Left ventricle myocardium superior (tissue), 1 donor: ENCODE data around the gene TOP1. TPM values are rescaled to one million over a fixed set of nuclear protein-coding genes. Genes with fewer than 3 reads are reported as not detected.

Experiments
- ATAC-seq: fragments of 200-7000 bp; cut with Tn5 transposase; one replicate; pipeline ENCODE4 v1.9.1; 2020; ENCODE audit warnings: mild to moderate bottlenecking, moderate library complexity
- DNase-seq: peaks from one replicate; pipeline ENCODE4 v3.0.0-alpha.2; 2020
- intact Hi-C: fragments of 100-400 bp; cut with micrococcal nuclease; formaldehyde crosslinking; loops from one replicate; pipeline ENCODE4 v1.11.0; 2022
- long read RNA-seq: library from polyadenylated mRNA; unstranded; transcript quantifications from one replicate; pipeline ENCODE4 v2.0.0, GENCODE V29; 2021
- total RNA-seq: library from RNA; stranded (reverse); fragmentation: NEBNext Ultra II Directional; extraction: Animal tissue kit (Norgen Biotek cat#: 25700); gene quantifications from one replicate; pipeline ENCODE4 v1.2.1, GENCODE V29; 2021
- donor health status: DM: no; HTN: yes; CAD: no; lungs with severe emphysema.

TOP1 gene
- total RNA-seq = 25.3 TPM
- long read RNA-seq, transcript TOP1-201 (21 exons, 3,738 nt) = major isoform, 7 of 17 reads
- long read RNA-seq, partial matches to known transcripts = 9 of 17 reads
- long read RNA-seq, other reads (novel, unspliced or antisense) = 1 of 17 reads

DNA sequence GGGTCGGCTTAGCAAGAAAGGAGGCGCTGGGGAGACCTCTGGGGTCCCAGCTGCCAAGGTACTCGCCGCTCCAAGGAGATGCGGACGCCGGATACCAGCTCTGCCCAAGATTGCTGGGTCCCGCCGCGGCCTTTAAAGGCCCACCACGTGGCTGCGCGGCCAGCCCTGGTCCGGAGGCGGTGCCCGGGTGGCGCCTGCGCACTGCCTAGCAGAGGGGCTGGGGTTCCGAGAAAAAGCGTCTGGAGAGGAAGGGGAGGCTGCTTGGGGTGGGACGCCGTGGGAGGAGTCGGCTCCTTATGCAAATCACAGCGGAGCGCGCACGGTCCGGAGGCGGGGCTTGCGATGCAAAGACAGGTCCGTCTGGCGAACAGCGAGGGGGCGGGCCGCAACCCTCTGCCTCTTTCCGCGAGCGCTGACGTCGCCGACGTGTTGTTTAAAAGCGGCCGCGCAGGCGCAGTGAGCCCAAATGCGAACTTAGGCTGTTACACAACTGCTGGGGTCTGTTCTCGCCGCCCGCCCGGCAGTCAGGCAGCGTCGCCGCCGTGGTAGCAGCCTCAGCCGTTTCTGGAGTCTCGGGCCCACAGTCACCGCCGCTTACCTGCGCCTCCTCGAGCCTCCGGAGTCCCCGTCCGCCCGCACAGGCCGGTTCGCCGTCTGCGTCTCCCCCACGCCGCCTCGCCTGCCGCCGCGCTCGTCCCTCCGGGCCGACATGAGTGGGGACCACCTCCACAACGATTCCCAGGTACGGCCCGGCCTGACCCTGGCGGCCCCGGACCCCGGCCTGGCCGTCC is at the start of gene TOP1:
Gene TOP1 (plus strand): TSS at position 464 of the 791 bp plus-strand sequence. CDS start 246 bp downstream, at position 710.
- intact Hi-C loops = no loop called here
- DNase-seq (peak; percentile 100), ATAC-seq (peak; percentile 98)

DNA sequence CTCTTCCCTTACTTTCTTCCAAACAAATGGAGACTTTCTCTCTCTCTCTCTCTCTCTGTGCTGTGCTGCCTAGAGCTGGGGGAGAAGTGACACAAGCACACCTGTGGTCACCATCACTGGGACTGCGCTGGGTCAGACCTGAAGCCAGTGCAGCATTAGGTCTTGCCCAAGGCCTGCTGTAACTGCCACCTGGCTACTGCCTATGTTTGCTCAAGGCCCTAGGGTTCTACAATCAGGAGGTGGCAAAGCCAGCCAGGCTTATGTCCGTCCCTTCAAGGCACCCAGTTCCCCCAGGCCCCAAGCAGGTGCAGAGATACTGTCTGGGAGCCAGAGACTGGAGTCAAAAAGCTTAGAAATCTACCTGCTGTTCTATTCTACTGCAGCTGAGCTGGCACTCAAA is 49.4 kb upstream of the TOP1 start:
- intact Hi-C loops = no loop called here
- DNase-seq = no peak
- no peak for ATAC-seq

DNA sequence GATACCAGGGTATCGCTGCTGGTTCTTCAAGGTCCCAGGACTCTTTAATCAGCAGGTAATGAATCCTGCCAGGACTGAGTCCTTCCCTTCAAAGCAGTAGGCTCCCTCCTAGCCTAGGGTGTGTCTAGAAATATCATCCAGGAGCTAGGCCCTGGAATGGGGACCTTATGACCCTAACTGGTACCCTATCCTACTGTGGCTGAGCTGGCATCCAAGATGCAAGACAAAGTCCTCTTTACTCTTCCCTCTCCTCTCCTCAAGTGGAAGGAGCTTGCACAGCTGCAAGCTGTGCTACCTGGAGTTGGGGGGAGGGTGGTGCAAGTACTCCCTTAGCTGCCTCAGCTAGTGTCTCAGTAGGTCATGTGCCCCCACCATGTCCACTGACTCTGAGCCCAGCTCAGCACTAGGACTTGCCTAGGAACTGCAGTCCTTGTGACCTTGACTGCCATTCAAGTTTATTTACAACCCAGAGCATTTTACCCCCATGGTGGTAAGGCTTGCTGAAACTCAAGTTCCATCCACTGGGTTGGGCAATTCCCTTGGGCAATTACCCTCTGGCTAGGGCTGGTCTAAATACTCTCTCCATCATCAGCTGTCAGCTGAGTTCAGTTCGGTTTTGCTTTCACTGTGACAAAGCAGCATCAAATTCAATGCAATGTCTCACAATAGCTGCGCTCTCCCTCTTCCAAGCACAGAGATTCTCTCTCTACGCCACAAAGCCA is 48.4 kb upstream of the TOP1 start:
- DNase-seq (no peak), ATAC-seq (no peak)
- intact Hi-C loops = no loop called here

DNA sequence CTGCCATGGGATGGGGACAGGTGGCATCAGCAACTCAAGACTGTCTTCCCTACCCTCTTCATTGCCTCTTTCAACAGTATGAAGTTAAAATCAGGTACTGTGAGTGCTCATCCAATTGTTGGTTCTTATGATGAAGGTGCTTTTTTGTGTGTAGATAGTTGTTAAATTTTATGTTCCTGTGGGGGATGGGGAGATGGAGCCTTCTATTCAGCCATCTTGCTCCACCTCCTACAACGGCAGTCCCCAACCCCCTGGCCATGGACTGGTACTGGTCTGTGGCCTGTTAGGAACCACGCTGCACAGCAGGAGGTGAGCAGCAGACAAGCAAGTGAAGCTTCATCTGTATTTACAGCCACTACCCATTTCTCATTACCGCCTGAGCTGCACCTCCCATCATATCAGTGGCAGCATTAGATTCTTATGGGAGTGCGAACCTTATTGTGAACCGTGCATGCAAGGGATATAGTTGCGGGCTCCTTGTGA is 47.8 kb upstream of the TOP1 start:
- DNase-seq (no peak), ATAC-seq (no peak)
- intact Hi-C loops = no loop called here

DNA sequence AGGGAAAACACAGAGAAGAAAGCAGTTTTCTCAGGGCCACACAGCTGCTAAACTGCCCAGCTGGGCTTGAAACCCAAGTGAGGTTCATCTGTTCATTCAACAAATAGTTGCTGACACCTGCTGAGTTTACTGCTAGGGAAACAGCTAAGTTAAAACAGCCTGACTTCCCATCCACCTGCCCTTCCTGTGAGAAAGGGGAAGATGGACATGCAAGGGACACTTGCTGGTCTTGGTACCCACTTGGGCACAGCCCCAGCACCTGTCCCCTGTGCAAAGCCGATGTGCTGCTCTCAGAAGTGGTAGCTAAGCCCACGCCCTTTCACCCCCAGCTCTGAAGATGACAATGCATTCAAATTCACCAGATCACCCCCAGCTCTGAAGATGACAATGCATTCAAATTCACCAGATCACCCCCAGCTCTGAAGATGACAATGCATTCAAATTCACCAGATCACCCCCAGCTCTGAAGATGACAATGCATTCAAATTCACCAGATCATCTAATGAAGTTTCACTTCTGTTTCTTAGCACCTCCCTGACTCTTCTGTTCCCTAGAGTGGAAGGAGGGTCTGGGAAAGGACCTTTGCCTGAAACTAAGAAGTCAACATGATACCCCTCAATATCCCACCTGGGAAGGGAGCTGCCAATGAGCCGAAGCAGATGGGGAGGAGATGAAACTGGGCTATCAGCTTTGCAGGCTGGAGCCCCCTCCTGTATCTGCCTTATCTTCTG is 46.0 kb upstream of the TOP1 start:
- no peak for DNase-seq
- intact Hi-C loops = no loop called here
- ATAC-seq = no peak

DNA sequence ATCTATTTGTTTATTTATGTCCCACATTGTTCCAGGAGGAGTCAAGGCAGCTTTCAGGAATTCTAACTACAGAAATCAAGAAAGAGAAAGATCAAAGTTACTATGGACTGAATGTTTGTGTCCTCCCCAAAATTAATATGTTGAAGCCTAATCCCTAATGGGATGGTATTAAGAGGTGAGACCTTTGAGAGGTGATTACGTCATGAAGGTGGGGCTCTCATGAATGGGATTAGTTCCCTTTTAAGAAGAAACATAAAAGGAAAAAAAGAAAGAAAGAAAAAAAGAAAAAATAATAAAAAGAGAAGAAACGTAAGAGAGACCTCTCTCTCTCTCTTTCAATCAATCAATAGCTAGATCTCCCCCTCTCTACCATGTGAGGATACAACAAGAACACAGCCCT is 44.7 kb upstream of the TOP1 start:
- DNase-seq (no peak), ATAC-seq (no peak)
- intact Hi-C loops = no loop called here

DNA sequence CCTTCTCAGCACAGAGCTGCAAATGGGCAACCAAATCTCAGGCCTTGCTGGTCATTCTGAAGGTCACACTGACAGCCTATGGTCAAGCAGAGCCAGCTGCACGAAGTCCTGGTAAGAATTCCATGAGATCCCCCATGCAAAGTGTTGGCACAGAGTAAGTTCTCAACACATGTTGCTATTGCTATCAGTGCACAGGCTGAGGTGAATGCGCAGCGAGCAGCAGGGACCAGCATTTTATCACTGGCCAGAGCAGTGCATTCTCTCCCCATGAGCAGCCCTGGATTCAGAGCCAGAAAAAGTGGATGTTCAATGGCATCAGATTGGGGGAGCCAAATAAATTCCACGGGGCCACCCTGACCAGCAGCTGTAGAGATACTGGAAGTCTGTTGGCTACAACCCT is 44.1 kb upstream of the TOP1 start:
- DNase-seq = no peak
- ATAC-seq = no peak
- intact Hi-C loops = no loop called here

DNA sequence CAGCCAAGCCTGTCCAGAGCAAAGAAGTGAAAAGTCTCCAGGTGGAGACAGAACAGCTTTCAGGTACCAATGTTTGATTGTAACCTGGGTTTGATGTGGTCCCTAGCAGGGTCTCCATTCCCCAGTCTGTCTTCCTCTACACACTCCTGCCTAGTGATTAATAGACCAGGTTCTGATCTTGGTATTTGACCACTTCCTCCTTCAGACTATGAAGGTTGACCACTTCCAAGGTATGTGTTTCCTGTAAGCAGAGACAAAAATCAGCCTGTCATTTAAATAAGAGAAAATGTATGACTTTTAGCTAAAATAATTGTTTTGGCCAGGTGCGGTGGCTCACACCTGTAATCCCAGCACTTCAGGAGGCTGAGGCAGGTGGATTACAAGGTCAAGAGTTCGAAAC is 41.8 kb upstream of the TOP1 start:
- DNase-seq (no peak), ATAC-seq (no peak)
- intact Hi-C loops = no loop called here

DNA sequence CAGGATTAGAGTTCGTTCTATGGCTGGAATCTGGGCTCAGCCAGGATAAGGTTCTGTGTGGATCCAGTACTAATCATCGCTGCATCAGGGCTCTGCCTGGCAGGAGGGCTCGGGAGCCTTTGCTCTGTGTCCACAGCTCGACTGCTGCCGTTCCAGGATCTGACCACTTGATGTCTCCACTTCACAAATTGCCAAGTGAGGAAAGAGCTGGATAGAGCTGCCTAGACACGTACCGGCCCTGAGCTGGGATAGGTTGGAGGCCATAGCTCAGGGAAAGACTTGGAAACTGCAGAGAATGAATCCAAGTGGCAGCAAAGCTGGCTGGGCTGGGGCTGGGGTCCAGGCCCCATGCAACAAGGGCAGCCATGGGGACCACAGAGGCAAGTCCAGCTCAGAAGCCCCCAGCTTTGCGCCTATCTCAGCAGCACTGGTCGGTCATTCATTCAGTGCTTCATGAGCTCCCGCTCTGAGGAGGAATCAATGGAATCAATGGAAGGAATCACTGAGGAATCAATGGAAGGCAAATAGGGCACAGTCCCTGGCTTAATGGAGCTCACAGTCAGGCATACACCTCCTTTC is 38.0 kb upstream of the TOP1 start:
- ATAC-seq = peak; percentile 99
- intact Hi-C loops = loop anchor here (2.0 to 5.0 kb wide), 2 partner anchors 88 to 107 kb away; no protein-coding TSS in a partner anchor
- peak; percentile 77 for DNase-seq

DNA sequence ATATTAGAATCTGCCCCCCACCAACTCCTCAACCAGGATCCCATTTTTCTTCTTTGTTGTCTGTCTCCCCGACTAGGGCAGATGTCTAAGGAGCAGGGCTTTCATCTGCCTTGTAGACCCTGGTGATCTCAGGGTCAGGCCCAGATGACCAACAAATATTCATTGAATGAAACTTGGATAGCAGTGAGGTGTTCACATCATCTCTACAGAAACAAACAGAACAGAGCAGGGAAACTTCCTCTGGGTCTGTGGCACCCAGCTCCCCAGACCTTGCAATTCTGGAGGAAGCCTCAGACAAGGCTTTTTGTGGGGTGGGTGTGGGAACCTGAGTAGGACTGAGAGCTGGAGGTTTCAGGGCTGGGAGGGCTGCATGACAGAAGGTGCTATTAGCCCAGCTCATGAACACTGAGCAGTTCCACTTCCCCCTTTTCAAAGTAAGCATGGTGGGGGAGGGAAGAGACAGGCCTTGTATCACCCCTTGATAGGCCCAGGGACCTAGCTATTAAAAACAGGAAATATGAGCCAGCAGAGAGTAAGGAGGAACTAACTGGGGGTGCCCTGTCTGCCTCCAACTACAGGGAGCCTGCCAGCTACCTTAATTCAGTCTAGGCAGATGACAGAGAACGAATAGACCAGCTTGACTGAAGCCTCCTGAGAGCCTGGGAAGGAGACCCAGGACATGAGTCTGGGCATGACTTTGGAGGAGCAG is 37.3 kb upstream of the TOP1 start:
- intact Hi-C loops = loop anchor here (2.0 to 5.0 kb wide), 2 partner anchors 87 to 106 kb away; no protein-coding TSS in a partner anchor
- ATAC-seq (peak; percentile 76), DNase-seq (no peak)

DNA sequence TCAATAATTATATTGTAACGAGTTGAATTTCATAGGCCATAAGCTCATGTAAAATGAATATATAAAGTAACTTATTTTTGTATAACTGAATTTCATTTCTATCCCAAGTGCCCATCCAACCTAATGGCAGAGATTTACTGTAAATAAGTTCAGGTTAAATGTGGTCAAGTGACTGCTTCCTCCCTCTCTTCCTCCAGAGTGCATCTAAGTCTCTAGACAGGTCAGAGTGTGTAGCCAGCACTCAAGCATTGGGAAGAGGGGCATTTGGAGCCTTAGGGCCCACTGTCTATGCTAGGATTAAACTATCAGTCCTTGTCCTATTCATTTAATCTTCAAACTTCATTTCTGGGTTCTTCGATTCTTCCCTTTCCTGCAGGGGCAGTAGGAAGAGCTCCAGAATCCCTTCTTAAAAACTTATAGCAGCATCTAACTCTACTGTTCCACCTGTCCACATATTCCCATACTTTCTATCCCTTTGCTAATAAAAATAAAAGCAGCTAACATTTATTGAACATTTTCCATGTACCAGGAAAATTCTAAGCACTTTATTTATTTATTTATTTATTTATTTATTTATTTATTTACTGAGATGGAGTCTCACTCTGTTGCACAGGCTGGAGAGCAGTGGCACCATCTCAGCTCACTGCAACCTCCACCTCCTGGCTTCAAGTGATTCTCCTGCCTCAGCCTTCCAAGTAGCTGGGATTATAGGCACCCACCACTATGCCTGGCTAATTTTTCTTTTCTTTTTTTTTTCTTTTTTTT is 36.1 kb upstream of the TOP1 start:
- intact Hi-C loops = loop anchor here (5.0 kb wide), 1 partner anchor 105 kb away; no protein-coding TSS in a partner anchor
- ATAC-seq = no peak

DNA sequence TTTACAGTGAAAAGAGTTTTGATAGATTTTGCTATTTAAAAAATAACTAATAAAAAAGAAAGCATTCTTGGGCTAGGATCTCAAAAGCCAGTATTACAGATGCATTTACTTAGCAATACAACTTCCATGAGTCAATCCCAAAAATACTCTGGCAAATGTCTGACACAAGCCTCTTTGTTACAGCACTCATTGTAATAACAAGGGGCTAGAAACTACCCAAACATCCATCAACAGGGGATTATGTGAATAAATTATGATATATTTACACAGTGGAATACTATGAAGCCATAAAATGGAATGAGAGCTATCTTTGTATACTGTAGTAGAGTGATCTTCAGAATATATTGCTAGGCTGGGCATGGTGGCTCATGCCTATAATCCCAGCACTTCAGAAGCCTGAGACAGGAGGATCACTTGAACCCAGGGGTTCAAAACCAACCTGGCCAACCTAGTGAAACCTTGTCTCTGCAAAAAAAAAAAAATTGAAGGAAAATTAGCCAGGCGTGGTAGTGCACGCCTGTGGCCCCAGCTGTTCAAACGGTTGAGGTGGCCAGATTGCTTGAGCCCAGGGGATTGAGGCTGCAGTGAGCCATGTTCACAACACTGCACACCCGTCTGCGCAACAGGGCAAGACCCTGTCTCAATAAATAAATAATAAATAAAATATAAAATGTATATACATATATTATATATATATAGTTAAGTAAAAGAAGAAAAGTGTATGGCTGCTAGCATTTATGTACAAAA is 34.7 kb upstream of the TOP1 start:
- ATAC-seq (no peak), DNase-seq (no peak)
- intact Hi-C loops = loop anchor here (5.0 kb wide), 1 partner anchor 103 kb away; no protein-coding TSS in a partner anchor

More for the DNA sequence above, 36.1 kb upstream of the TOP1 start:
- no peak for DNase-seq

DNA sequence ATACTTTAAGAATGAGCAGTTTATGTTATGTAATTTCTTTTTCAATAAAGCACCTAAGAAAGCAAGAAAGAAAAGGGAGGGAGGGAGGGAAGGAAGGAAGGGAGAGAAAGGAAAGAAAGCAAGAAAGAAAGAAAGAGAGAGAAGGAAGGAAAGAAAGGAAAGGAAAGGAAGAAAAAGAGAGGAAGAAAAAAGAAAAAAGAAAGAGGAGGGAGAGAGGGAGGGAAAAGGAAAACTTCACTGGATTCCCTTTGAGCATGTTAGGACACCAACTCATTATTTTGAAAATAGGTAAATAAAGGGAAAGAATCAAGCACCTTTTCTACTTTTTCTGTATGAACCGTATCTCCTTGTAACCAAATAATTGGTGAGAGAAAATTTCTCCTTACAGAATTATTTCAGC is 32.3 kb upstream of the TOP1 start:
- DNase-seq (no peak), ATAC-seq (no peak)
- intact Hi-C loops = no loop called here

DNA sequence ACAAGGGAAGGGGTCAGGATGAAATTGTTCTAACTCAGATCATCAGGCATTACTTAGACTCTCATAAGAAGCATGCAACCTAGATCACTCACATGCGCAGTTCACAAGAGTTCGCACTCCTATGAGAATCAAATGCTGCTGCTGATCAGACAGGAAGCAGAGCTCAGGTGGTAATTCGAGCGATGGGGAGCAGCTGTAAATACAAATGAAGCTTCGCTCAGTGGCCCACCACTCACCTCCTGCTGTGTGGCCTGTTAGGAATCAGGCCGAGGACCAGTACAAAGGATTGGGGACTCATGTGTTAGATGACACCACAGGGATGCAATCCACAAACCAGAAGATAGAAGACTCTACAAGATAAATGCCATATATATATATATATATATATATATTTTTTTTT is 31.5 kb upstream of the TOP1 start:
- ATAC-seq (no peak), DNase-seq (no peak)
- intact Hi-C loops = no loop called here

DNA sequence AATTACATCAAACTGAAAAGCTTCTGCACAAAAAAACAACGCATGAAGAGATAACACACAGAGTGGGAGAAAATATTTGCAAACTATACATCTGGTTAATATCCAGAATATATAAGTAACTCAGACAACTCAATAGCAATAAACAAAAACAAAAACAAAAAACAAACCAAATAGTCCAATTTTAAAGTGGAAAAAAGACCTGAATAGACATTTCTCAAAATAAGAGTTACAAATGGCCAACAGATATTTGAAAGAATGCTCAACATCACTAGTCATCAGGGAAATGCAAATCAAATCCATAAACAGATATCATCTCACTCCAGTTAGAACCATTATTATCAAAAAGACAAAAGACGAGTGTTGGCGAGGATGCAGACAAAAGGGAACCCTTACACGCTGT is 28.8 kb upstream of the TOP1 start:
- intact Hi-C loops = no loop called here
- ATAC-seq = no peak
- no peak for DNase-seq

DNA sequence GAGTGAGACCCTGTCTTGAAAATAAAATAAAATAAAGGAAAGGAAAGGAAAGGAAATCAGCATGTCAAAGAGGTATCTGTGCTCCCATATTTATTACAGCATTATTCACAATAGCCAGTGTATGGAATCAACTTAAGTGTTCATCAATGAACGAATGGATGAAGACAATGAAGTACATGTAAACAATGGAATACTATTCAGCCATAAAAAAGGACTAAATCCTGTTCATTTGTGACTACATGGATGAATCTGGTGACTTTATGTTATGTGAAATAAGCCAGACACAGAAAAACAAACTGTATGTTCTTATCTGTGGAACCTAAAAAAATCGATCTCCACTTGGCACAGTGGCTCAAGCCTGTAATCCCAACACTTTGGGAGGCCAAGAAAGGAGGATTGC is 28.0 kb upstream of the TOP1 start:
- DNase-seq = no peak
- no peak for ATAC-seq
- intact Hi-C loops = no loop called here

DNA sequence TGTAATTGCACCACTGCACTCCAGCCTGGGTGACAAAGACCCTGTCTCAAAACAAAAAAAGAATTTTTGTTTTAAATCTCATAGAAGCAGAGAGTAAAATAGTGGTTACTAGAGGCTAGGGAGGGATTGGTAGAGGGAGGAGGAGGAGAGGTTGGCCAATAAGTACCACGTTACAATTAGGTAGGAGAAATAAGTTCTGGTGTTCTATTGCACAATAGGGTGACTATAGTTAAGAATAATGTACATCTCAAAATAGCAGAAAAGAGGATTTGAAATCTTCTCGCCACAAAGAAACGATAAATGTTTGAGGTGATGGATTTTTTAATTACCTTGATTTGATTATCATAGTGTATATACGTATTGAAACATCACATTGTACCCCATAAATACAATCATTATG is 27.1 kb upstream of the TOP1 start:
- intact Hi-C loops = no loop called here
- DNase-seq (no peak), ATAC-seq (no peak)
